GM12878 (cell line): ENCODE measurements around the gene AFAP1L2. TPM values are rescaled to one million over a fixed set of nuclear protein-coding genes. Genes with fewer than 3 reads are reported as not detected.

Experiments
- ATAC-seq: fragments of 200-7000 bp; cut with Tn5 transposase; 3 replicates; pipeline ENCODE4 v1.9.1; 2020; ENCODE audit warnings: mild to moderate bottlenecking, moderate library complexity
- BruUV-seq: library from RNA; stranded (reverse); fragments of 400-500 nt; replicated peaks from 2 replicates; lab custom pipeline; 2021; lab: Mats Ljungman, UMichigan
- CTCF ChIA-PET: fragments of 300-600 bp; sonication (Branson Sonifier 250); formaldehyde crosslinking; extraction: SDS; loops from one replicate; lab custom pipeline; 2021; ENCODE audit warnings: inconsistent platforms; lab: Yijun Ruan, JAX
- POLR2A ChIA-PET: fragments of 350-600 bp; formaldehyde crosslinking; extraction: SDS; loops from one replicate; lab custom pipeline; 2021; ENCODE audit warnings: inconsistent platforms; lab: Charles Lee
- RAD21 ChIA-PET: fragments of 300-600 bp; sonication (Branson Sonifier 250); formaldehyde crosslinking; loops from one replicate; lab custom pipeline; 2023; ENCODE audit warnings: antibody characterized with exemption; ENCODE audit not compliant: unreplicated experiment; lab: Charles Lee
- SMC1A ChIA-PET: fragments of 300-600 bp; sonication (Branson Sonifier 250); formaldehyde crosslinking; loops from one replicate; lab custom pipeline; 2023; ENCODE audit not compliant: unreplicated experiment, uncharacterized antibody; lab: Charles Lee
- DNase-seq: peaks from one replicate; pipeline ENCODE4 v3.0.0-alpha.2; 2011; ENCODE audit warnings: low read depth, low spot score
- FAIRE-seq: peaks from 3 replicates; lab custom pipeline; 2011; peaks lifted over from hg19 to GRCh38; lab: Jason Lieb, UNC
- H2AFZ ChIP-seq: 2 replicates; pipeline ENCODE4 v1.6.0; 2011; ENCODE audit warnings: low read depth, low read length, control low read depth; ENCODE audit not compliant: control insufficient read depth
- H3K27ac ChIP-seq: 2 replicates; pipeline ENCODE4 v1.5.1; 2011; ENCODE audit warnings: control low read depth; ENCODE audit not compliant: control insufficient read depth, insufficient read depth
- H3K27me3 ChIP-seq, 2 experiments: replicated peaks in 1 of 2; 2 replicates each; pipeline versions ENCODE4 v1.6.0 to v1.6.1; 2011; ENCODE audit warnings: low read length in 1 of 2; ENCODE audit not compliant: control insufficient read depth in 2 of 2, insufficient read depth in 2 of 2
- H3K36me3 ChIP-seq, 2 experiments: 2 replicates each; pipeline ENCODE4 v1.5.1; 2011; ENCODE audit warnings: low read length in 1 of 2; ENCODE audit not compliant: control insufficient read depth in 2 of 2, insufficient read depth in 2 of 2
- H3K4me1 ChIP-seq: 2 replicates; pipeline ENCODE4 v1.6.1; 2011; ENCODE audit warnings: mild to moderate bottlenecking, low read length, moderate library complexity, mixed read lengths; ENCODE audit not compliant: control insufficient read depth, insufficient read depth
- H3K4me2 ChIP-seq: 2 replicates; pipeline ENCODE4 v1.6.0; 2011; ENCODE audit warnings: control low read depth; ENCODE audit not compliant: control insufficient read depth, insufficient read depth
- H3K4me3 ChIP-seq: fragments of 200-600 bp; sonication (generic); 2 replicates; pipeline ENCODE4 v1.5.1; 2016
- H3K79me2 ChIP-seq: 2 replicates; pipeline ENCODE4 v1.6.0; 2011; ENCODE audit warnings: low read length; ENCODE audit not compliant: control insufficient read depth, insufficient read depth
- H3K9ac ChIP-seq: 2 replicates; pipeline ENCODE4 v1.8.0; 2011; ENCODE audit warnings: low read length, control low read depth, mixed read lengths; ENCODE audit not compliant: control insufficient read depth, insufficient read depth
- H3K9me3 ChIP-seq: replicated peaks from 3 replicates; pipeline ENCODE4 v1.5.1; 2011; ENCODE audit warnings: mild to moderate bottlenecking, low read length; ENCODE audit not compliant: control insufficient read depth, insufficient read depth
- H4K20me1 ChIP-seq: 2 replicates; pipeline ENCODE4 v1.6.0; 2011; ENCODE audit not compliant: control insufficient read depth, insufficient read depth
- ATF7 ChIP-seq: fragments of 450-650 bp; IDR thresholded peaks from 2 replicates; pipeline ENCODE4 v1.6.1; 2016; ENCODE audit warnings: low read depth, mild to moderate bottlenecking
- BACH1 ChIP-seq: fragments of 450-650 bp; IDR thresholded peaks from 2 replicates; pipeline ENCODE4 v1.6.1; 2017; ENCODE audit warnings: mild to moderate bottlenecking, borderline replicate concordance
- BRCA1 ChIP-seq: IDR thresholded peaks from 2 replicates; pipeline ENCODE4 v1.6.1; 2011; ENCODE audit warnings: low read depth, low read length, improper control_type of control experiment
- ETV6 ChIP-seq, 2 experiments: fragments of 450-650 bp in 1 of 2; IDR thresholded peaks in 1 of 2; conservative IDR thresholded peaks in 1 of 2; 2 replicates each; pipeline ENCODE4 v1.6.1; 2014; ENCODE audit warnings: antibody characterized with exemption in 1 of 2, borderline replicate concordance in 1 of 2, low read depth in 1 of 2, mild to moderate bottlenecking in 1 of 2, moderate library complexity in 1 of 2
- FOS ChIP-seq: IDR thresholded peaks from 3 replicates; pipeline ENCODE4 v1.6.1; 2011; ENCODE audit warnings: borderline replicate concordance; ENCODE audit not compliant: insufficient read length; ENCODE audit errors: extremely low read depth
- IKZF1 ChIP-seq: fragments of 450-650 bp; conservative IDR thresholded peaks from 2 replicates; pipeline ENCODE4 v1.6.1; 2017; ENCODE audit warnings: antibody characterized with exemption, mild to moderate bottlenecking
- RAD21 ChIP-seq: IDR thresholded peaks from 2 replicates; pipeline ENCODE4 v1.6.1; 2011; ENCODE audit warnings: mild to moderate bottlenecking, low read depth, low read length, moderate library complexity; ENCODE audit not compliant: insufficient read depth
- ZNF24 ChIP-seq: fragments of 450-650 bp; IDR thresholded peaks from 2 replicates; pipeline ENCODE4 v1.6.1; 2017; ENCODE audit warnings: antibody characterized with exemption, mild to moderate bottlenecking
- WGBS: methylation state at CpG from one replicate; pipeline ENCODE4 v1.1.6; 2016; ENCODE audit warnings: low lambda C conversion rate; ENCODE audit not compliant: insufficient replicate concordance, insufficient coverage; ENCODE audit errors: missing lambda C conversion rate; 5-methylcytosine and 5-hydroxymethylcytosine counted together
- in situ Hi-C: fragments of 300-500 bp; cut with MboI; formaldehyde crosslinking; loops from 9 replicates; pipeline ENCODE4 v1.14.3; 2018; ENCODE audit warnings: mixed read lengths
- intact Hi-C: fragments of 100-400 bp; cut with micrococcal nuclease; formaldehyde crosslinking; loops from one replicate; pipeline ENCODE4 v1.14.2; 2022; ENCODE audit not compliant: unreplicated experiment
- polyA plus RNA-seq, 11 experiments: library from polyadenylated mRNA; depleted of rRNA in 4 of 11; unstranded in 6 of 11; stranded (reverse) in 5 of 11; fragments of >200 nt; fragmentation: Nextera tagmentation in 4 of 11; fragmentation: Illumina TruSeq in 1 of 11; extraction: Ambion mirVana in 4 of 11; extraction: Trizol in 1 of 11; gene quantifications; 1 replicate in 1 of 11; 2 replicates in 10 of 11; pipeline versions ENCODE4 v1.2.1 to v1.2.3, GENCODE V29; 2011 to 2016; ENCODE audit warnings: inconsistent platforms in 2 of 11, missing spikeins in 2 of 11, low read depth in 1 of 11
- total RNA-seq, 4 experiments: library from RNA; depleted of rRNA in 3 of 4; stranded (reverse); fragments of >200 nt in 3 of 4; fragmentation: Illumina TruSeq in 1 of 4; extraction: Trizol in 1 of 4; gene quantifications; 2 replicates each; pipeline versions ENCODE4 v1.2.1 to v1.2.3, GENCODE V29; 2013 to 2021
- TF ChIP-seq, protein P1 (sequence below): fragments of 450-650 bp; IDR thresholded peaks from 2 replicates; pipeline ENCODE4 v1.6.1; 2017; ENCODE audit warnings: borderline replicate concordance
- TF ChIP-seq, protein P2 (sequence below): fragments of 450-650 bp; IDR thresholded peaks from 2 replicates; pipeline ENCODE4 v1.6.1; 2018; ENCODE audit warnings: mild to moderate bottlenecking, low read depth, moderate library complexity; ENCODE audit not compliant: partially characterized antibody
- TF ChIP-seq, protein P3 (sequence below): fragments of 450-650 bp; formaldehyde crosslinking; IDR thresholded peaks from 2 replicates; pipeline ENCODE4 v1.4.0; 2022; ENCODE audit warnings: mild to moderate bottlenecking, moderate library complexity
- TF ChIP-seq, protein P4 (sequence below): fragments of 450-650 bp; IDR thresholded peaks from 2 replicates; pipeline ENCODE4 v1.6.1; 2017; ENCODE audit warnings: antibody characterized with exemption, mild to moderate bottlenecking, moderate library complexity

AFAP1L2 gene
- total and polyA plus RNA-seq, 10 of the 15 experiments (the other 5 are each of a cell fraction or from before 2014, with no cell fraction given), result 0.03 to 4.0 (median 0.34) TPM

DNA sequence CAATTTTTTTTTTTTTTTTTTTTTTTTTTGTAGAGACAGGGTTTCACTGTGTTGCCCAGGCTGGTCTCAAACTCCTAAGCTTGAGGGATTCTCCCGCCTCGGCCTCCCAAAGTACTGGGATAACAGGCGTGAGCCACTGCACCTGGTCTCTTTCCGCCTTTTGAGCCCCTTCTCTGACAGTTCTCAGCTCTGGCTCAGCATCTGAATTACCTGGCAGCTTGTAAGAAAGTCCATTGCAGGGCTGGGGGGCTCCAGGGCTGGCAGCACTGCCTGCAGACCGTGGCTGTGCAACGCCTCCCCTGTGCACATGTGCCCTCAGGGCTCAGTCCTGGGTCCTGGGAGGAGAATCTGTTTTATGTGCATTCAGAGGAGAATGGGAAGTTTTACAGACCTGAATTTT, 127.6 kb downstream of the AFAP1L2 start:
- ChIA-PET CTCF (no interaction called here), RAD21 (no interaction called here), SMC1A (no interaction called here), POLR2A (interaction anchor here (0.7 kb wide), 1 partner anchor 21 kb away, joined by 6 read pairs; no protein-coding TSS in a partner anchor)
- Histone ChIP-seq H2AFZ (no peak overlapping the region), H3K4me3 (no peak overlapping the region), H3K9me3 (no peaks in the 10 kb centered on the region), H3K79me2 (no peaks in the 10 kb centered on the region), H3K27ac (no peak overlapping the region), H3K27me3 (peaks cover 0 to 7% of the 10 kb centered on the region in 2 experiments; a peak in 3 of 4 replicates), H3K4me1 (no peaks in the 10 kb centered on the region), H4K20me1 (no peaks in the 10 kb centered on the region), H3K4me2 (no peak overlapping the region), H3K9ac (no peak overlapping the region), H3K36me3 (no peaks in the 10 kb centered on the region)
- DNase-seq, result no peak
- no TSS peak for BruUV-seq
- 29% methylated on average over 6 of the region's 6 CpGs for WGBS
- FAIRE-seq, result no peak
- no peak for ATAC-seq
- in situ Hi-C loops (no loop called here), intact Hi-C loops (no loop called here)
- TF ChIP-seq, protein P1, sequence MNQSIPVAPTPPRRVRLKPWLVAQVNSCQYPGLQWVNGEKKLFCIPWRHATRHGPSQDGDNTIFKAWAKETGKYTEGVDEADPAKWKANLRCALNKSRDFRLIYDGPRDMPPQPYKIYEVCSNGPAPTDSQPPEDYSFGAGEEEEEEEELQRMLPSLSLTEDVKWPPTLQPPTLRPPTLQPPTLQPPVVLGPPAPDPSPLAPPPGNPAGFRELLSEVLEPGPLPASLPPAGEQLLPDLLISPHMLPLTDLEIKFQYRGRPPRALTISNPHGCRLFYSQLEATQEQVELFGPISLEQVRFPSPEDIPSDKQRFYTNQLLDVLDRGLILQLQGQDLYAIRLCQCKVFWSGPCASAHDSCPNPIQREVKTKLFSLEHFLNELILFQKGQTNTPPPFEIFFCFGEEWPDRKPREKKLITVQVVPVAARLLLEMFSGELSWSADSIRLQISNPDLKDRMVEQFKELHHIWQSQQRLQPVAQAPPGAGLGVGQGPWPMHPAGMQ, result no peak
- no peak for TF ChIP-seq BACH1
- TF ChIP-seq BRCA1, result no peak
- TF ChIP-seq, protein P2, sequence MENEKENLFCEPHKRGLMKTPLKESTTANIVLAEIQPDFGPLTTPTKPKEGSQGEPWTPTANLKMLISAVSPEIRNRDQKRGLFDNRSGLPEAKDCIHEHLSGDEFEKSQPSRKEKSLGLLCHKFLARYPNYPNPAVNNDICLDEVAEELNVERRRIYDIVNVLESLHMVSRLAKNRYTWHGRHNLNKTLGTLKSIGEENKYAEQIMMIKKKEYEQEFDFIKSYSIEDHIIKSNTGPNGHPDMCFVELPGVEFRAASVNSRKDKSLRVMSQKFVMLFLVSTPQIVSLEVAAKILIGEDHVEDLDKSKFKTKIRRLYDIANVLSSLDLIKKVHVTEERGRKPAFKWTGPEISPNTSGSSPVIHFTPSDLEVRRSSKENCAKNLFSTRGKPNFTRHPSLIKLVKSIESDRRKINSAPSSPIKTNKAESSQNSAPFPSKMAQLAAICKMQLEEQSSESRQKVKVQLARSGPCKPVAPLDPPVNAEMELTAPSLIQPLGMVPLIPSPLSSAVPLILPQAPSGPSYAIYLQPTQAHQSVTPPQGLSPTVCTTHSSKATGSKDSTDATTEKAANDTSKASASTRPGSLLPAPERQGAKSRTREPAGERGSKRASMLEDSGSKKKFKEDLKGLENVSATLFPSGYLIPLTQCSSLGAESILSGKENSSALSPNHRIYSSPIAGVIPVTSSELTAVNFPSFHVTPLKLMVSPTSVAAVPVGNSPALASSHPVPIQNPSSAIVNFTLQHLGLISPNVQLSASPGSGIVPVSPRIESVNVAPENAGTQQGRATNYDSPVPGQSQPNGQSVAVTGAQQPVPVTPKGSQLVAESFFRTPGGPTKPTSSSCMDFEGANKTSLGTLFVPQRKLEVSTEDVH, result no peak
- no peak for TF ChIP-seq FOS
- TF ChIP-seq RAD21, result no peak
- TF ChIP-seq IKZF1, result no peak
- TF ChIP-seq ATF7, result no peak
- TF ChIP-seq ETV6 (conservative IDR thresholded peaks at IDR 0.05 in 1 of 2, IDR thresholded peaks at IDR 0.05 in 1 of 2; ENCODE audit: borderline replicate concordance in 1 of 2, low read depth in 1 of 2), result no peak
- TF ChIP-seq, protein P3, sequence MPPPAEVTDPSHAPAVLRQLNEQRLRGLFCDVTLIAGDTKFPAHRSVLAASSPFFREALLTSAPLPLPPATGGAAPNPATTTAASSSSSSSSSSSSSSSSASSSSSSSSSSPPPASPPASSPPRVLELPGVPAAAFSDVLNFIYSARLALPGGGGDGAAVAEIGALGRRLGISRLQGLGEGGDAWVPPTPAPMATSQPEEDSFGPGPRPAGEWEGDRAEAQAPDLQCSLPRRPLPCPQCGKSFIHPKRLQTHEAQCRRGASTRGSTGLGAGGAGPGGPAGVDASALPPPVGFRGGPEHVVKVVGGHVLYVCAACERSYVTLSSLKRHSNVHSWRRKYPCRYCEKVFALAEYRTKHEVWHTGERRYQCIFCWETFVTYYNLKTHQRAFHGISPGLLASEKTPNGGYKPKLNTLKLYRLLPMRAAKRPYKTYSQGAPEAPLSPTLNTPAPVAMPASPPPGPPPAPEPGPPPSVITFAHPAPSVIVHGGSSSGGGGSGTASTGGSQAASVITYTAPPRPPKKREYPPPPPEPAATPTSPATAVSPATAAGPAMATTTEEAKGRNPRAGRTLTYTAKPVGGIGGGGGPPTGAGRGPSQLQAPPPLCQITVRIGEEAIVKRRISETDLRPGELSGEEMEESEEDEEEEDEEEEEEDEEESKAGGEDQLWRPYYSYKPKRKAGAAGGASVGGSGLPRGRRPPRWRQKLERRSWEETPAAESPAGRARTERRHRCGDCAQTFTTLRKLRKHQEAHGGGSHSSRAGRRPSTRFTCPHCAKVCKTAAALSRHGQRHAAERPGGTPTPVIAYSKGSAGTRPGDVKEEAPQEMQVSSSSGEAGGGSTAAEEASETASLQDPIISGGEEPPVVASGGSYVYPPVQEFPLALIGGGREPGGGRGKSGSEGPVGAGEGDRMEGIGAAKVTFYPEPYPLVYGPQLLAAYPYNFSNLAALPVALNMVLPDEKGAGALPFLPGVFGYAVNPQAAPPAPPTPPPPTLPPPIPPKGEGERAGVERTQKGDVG (CRISPR knock-in tag), result no peak
- no peak for TF ChIP-seq ZNF24
- TF ChIP-seq, protein P4, sequence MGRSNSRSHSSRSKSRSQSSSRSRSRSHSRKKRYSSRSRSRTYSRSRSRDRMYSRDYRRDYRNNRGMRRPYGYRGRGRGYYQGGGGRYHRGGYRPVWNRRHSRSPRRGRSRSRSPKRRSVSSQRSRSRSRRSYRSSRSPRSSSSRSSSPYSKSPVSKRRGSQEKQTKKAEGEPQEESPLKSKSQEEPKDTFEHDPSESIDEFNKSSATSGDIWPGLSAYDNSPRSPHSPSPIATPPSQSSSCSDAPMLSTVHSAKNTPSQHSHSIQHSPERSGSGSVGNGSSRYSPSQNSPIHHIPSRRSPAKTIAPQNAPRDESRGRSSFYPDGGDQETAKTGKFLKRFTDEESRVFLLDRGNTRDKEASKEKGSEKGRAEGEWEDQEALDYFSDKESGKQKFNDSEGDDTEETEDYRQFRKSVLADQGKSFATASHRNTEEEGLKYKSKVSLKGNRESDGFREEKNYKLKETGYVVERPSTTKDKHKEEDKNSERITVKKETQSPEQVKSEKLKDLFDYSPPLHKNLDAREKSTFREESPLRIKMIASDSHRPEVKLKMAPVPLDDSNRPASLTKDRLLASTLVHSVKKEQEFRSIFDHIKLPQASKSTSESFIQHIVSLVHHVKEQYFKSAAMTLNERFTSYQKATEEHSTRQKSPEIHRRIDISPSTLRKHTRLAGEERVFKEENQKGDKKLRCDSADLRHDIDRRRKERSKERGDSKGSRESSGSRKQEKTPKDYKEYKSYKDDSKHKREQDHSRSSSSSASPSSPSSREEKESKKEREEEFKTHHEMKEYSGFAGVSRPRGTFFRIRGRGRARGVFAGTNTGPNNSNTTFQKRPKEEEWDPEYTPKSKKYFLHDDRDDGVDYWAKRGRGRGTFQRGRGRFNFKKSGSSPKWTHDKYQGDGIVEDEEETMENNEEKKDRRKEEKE, result no peak
